ENCODE results near the gene ATP8B4.
"Not testable (repeated sequence)": the region's sequence is repeated elsewhere in the genome, so short reads cannot be mapped to it uniquely, and the experiment has no call there.

Gene ATP8B4

GRCh38 chr15:49982584-49982983 is 136.4 kb downstream of the ATP8B4 start:
- no peak for TF ChIP-seq CTCF (IDR thresholded peaks at IDR 0.05; ENCODE audit: low read depth, low read length)
- H3K4me3 ChIP-seq (ENCODE audit: low read depth, low read length) = no peak overlapping the region

- no peak overlapping the region for H3K4me3 ChIP-seq (ENCODE audit: low read depth, low read length)
- no peak for TF ChIP-seq CTCF (IDR thresholded peaks at IDR 0.05; ENCODE audit: low read depth, low read length)
These were observed 139.2 kb downstream of the ATP8B4 start for GRCh38 chr15:49979705-49980382.

DNA sequence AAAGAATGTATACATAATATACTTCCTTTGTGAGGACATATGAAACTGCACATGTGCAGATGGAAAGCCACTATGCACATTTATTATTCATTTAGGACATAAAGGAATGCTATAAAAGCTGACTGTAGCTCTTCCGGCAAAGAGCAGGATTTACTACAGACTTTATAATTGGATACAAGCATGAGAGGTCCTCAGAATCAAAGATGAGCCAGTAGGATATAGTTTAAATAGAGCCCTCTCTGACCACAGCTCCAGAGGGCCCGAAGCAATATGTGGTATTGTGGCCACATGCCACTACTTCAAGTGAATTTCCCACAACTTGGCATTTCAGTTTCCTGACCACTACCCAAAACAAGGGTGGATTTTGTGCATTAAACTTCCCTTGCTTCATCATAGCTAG is 140.9 kb downstream of the ATP8B4 start:
- TF ChIP-seq CTCF (IDR thresholded peaks at IDR 0.05; ENCODE audit: low read depth, low read length) = no peak
- no peak overlapping the region for H3K4me3 ChIP-seq (ENCODE audit: low read depth, low read length)

DNA sequence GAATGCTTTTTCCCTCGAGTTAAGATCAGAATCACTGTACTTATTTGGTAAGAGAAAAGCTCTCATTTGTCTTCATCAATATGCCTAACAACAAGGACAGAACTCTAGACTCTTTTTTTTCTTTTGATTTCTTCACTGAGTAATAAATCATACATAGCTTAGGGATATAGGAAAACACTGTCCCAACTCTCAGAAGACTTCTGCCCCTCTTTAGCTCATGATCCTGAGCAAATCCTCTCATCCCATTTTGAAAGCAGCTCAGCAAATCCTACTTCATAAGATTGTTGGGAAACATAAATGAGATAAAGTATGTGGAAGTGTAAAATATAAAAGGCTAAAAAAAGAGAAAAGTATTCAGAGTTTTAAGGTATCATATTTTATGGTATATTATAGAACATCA is 141.7 kb downstream of the ATP8B4 start:
- no peak for TF ChIP-seq CTCF (IDR thresholded peaks at IDR 0.05; ENCODE audit: low read depth, low read length)
- no peak overlapping the region for H3K4me3 ChIP-seq (ENCODE audit: low read depth, low read length)

DNA sequence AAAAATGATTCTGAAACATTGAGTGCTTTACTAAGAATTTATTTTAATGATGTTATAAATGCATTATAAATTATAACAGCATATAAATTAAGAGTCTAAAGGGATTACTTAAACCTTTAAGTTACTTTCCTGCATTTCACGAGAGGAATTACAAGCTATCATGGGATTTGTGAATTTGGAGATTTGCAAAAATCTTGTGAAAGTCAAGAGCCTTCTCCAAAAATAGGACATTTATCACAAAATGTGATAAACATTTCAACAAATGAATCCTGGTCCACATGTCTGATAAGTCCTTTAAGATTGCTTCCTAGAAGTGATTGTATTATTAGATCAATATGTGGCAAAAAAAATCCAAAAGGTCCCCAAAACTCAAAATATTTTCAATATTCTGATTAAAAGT is 154.5 kb downstream of the ATP8B4 start:
- no peak for TF ChIP-seq CTCF (IDR thresholded peaks at IDR 0.05; ENCODE audit: low read depth, low read length)
- no peak overlapping the region for H3K4me3 ChIP-seq (ENCODE audit: low read depth, low read length)

DNA sequence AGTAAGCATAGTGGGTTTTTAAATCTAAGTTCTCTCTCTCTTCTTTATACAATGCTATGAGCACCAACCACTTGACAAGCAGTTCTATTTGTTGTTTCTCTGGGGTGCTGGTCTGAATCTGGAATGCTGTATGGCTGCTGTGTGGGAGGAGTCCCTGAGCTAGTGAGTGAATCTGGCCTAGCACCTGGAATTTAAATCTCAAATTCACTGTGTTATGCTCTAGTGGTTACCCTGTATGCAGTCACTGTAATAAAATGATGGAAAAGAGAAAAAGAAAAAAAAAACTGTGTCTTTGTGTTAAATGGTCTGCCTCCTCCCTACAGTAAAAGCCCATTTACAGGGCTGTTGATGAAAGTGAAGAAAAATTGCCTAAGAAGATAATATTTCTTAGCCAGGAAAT is 155.0 kb downstream of the ATP8B4 start:
- TF ChIP-seq CTCF (IDR thresholded peaks at IDR 0.05; ENCODE audit: low read depth, low read length) = no peak
- no peak overlapping the region for H3K4me3 ChIP-seq (ENCODE audit: low read depth, low read length)

DNA sequence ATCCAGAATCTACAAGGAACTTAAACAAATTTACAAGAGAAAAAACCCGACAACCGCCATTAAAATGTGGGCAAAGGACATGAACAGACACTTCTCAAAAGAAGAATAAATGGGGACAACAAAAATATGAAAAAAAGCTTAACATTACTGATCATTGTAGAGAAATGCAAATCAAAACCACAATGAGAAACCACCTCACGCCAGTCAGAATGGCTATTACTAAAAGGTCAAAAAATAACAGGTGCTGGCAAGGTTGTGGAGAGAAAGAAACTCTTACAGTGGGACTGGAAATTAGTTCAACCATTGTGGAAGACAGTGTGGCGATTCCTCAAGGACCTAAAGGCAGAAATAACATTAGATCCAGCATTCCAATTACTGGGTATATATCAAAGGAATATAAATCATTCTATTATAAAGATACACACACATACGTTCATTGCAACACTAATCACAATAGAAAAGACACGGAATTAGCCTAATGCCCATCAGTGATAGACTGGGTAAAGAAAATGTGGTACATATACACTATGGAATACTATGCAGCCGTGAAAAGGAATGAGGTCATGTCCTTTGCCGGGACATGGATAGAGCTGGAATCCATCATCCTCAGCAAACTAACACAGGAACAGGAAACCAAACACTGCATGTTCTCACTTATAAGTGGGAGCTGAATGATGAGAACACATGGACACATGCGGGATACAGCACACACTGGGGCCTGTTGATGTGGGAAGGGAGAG is 155.8 kb downstream of the ATP8B4 start:
- not testable (repeated sequence) for H3K4me3 ChIP-seq (ENCODE audit: low read depth, low read length)

All from WI38 (cell line).